Neural progenitor cell (in vitro differentiated cells): Measurements from ENCODE around the gene SPEN. TPM values are rescaled to one million over a fixed set of nuclear protein-coding genes. Genes with fewer than 3 reads are reported as not detected.
"Not testable (repeated sequence)": the region's sequence is repeated elsewhere in the genome, so short reads cannot be mapped to it uniquely, and the experiment has no call there.

Experiments
- DNase-seq: peaks from one replicate; pipeline ENCODE4 v3.0.0-alpha.2; 2016; ENCODE audit warnings: low spot score
- H2AFZ ChIP-seq: fragments of 200-600 bp; sonication (generic); replicated peaks from 2 replicates; pipeline ENCODE4 v1.6.1; 2016; ENCODE audit warnings: antibody characterized with exemption
- H3F3A ChIP-seq: fragments of 200-600 bp; sonication (generic); 2 replicates; pipeline ENCODE4 v1.6.1; 2016; ENCODE audit warnings: antibody characterized with exemption, low read depth
- H3K27ac ChIP-seq: fragments of 200-600 bp; sonication (generic); 2 replicates; pipeline ENCODE4 v1.5.1; 2016; ENCODE audit warnings: mild to moderate bottlenecking
- H3K27me3 ChIP-seq: fragments of 200-600 bp; sonication (generic); 2 replicates; pipeline ENCODE4 v1.6.1; 2016; ENCODE audit warnings: mild to moderate bottlenecking, moderate library complexity
- H3K36me3 ChIP-seq: fragments of 200-600 bp; sonication (generic); 2 replicates; pipeline ENCODE4 v1.5.1; 2016
- H3K4me1 ChIP-seq: fragments of 200-600 bp; sonication (generic); 2 replicates; pipeline ENCODE4 v1.6.1; 2016; ENCODE audit warnings: mixed run types
- H3K4me2 ChIP-seq: fragments of 200-600 bp; sonication (generic); 2 replicates; pipeline ENCODE4 v1.6.1; 2016
- H3K4me3 ChIP-seq: fragments of 200-600 bp; sonication (generic); 2 replicates; pipeline ENCODE4 v1.5.1; 2016
- H3K79me2 ChIP-seq: fragments of 200-600 bp; sonication (generic); 2 replicates; pipeline ENCODE4 v1.6.1; 2016; ENCODE audit warnings: low read depth
- H3K9ac ChIP-seq: fragments of 200-600 bp; sonication (generic); 2 replicates; pipeline ENCODE4 v1.6.1; 2016
- H3K9me3 ChIP-seq: fragments of 200-600 bp; sonication (generic); 2 replicates; pipeline ENCODE4 v1.5.1; 2016; ENCODE audit warnings: low read depth
- H4K20me1 ChIP-seq: fragments of 200-600 bp; sonication (generic); 2 replicates; pipeline ENCODE4 v1.6.1; 2016; ENCODE audit warnings: low read depth
- H3K27ac Mint-ChIP-seq: 3 replicates; pipeline ENCODE4 v1.8.0; 2021; ENCODE audit warnings: mixed read lengths
- H3K27me3 Mint-ChIP-seq: 2 replicates; pipeline ENCODE4 v1.8.0; 2022; ENCODE audit warnings: low read depth, mild to moderate bottlenecking, inconsistent platforms, moderate library complexity, mixed read lengths; ENCODE audit not compliant: insufficient read depth
- H3K36me3 Mint-ChIP-seq: 3 replicates; pipeline ENCODE4 v1.8.0; 2021; ENCODE audit warnings: mixed read lengths
- H3K4me1 Mint-ChIP-seq: 3 replicates; pipeline ENCODE4 v1.8.0; 2021; ENCODE audit warnings: mixed read lengths
- H3K4me3 Mint-ChIP-seq: 3 replicates; pipeline ENCODE4 v1.8.0; 2021; ENCODE audit warnings: mild to moderate bottlenecking, moderate library complexity, mixed read lengths
- H3K9me3 Mint-ChIP-seq: 3 replicates; pipeline ENCODE4 v1.8.0; 2020; ENCODE audit warnings: mixed read lengths
- CTCF ChIP-seq: fragments of 200-600 bp; sonication (generic); IDR thresholded peaks from 2 replicates; pipeline ENCODE4 v1.5.1; 2017; ENCODE audit warnings: antibody characterized with exemption, mild to moderate bottlenecking
- EZH2 ChIP-seq: fragments of 200-600 bp; sonication (generic); IDR thresholded peaks from 2 replicates; pipeline ENCODE4 v1.6.1; 2017; ENCODE audit warnings: antibody characterized with exemption, mild to moderate bottlenecking, moderate library complexity
- EZH2phosphoT487 ChIP-seq: fragments of 200-600 bp; sonication (generic); IDR thresholded peaks from 2 replicates; pipeline ENCODE4 v1.6.1; 2017; ENCODE audit warnings: antibody characterized with exemption
- total RNA-seq: library from RNA; depleted of rRNA; stranded (reverse); fragments of >200 nt; gene quantifications from 2 replicates; pipeline ENCODE4 v1.2.3, GENCODE V29; 2015; ENCODE audit warnings: low replicate concordance

Gene SPEN
- total RNA-seq, 1 donor from 2014 or later, result 59.6 TPM

GRCh38 chr1:15916916-15917315 lies 69.4 kb downstream of the SPEN start:
- no peak overlapping the region for H3K9ac ChIP-seq
- peaks cover 12% of the 10 kb centered on the region for H4K20me1 ChIP-seq
- H2AFZ ChIP-seq, result no peak overlapping the region
- H3K4me1 ChIP-seq, result no peaks in the 10 kb centered on the region
- peaks cover 27% of the 10 kb centered on the region for H3K36me3 Mint-ChIP-seq
- no peaks in the 10 kb centered on the region for H3K9me3 Mint-ChIP-seq
- H3K4me1 Mint-ChIP-seq, result no peaks in the 10 kb centered on the region
- H3K4me3 ChIP-seq, result no peak overlapping the region
- peaks cover 19% of the 10 kb centered on the region for H3K79me2 ChIP-seq
- no peaks in the 10 kb centered on the region for H3K27me3 Mint-ChIP-seq
- no peak overlapping the region for H3K27ac Mint-ChIP-seq
- no peak for DNase-seq
- peaks cover 12% of the 10 kb centered on the region for H3K36me3 ChIP-seq
- no peaks in the 10 kb centered on the region for H3F3A ChIP-seq
- no peak overlapping the region for H3K4me3 Mint-ChIP-seq
- H3K4me2 ChIP-seq, result no peak overlapping the region
- TF ChIP-seq EZH2 (no peak), EZH2phosphoT487 (no peak), CTCF (no peak)
- no peak overlapping the region for H3K27ac ChIP-seq
- no peaks in the 10 kb centered on the region for H3K9me3 ChIP-seq
- H3K27me3 ChIP-seq, result no peaks in the 10 kb centered on the region

GRCh38 chr1:15918962-15919715 lies 71.6 kb downstream of the SPEN start:
- Mint-ChIP-seq H3K27me3 (no peaks in the 10 kb centered on the region), H3K4me3 (no peak overlapping the region), H3K36me3 (peaks cover 28% of the 10 kb centered on the region), H3K9me3 (no peaks in the 10 kb centered on the region), H3K4me1 (no peaks in the 10 kb centered on the region), H3K27ac (no peak overlapping the region)
- no peaks in the 10 kb centered on the region for H3F3A ChIP-seq
- H3K79me2 ChIP-seq, result peaks cover 3% of the 10 kb centered on the region
- H3K9me3 ChIP-seq, result no peaks in the 10 kb centered on the region
- H3K4me2 ChIP-seq, result no peak overlapping the region
- H3K4me1 ChIP-seq, result no peaks in the 10 kb centered on the region
- H2AFZ ChIP-seq, result no peak overlapping the region
- no peak overlapping the region for H3K9ac ChIP-seq
- no peak for TF ChIP-seq EZH2phosphoT487
- no peak for TF ChIP-seq EZH2
- TF ChIP-seq CTCF, result no peak
- no peaks in the 10 kb centered on the region for H4K20me1 ChIP-seq
- H3K27me3 ChIP-seq, result no peaks in the 10 kb centered on the region
- H3K36me3 ChIP-seq, result peaks cover 21% of the 10 kb centered on the region
- no peak overlapping the region for H3K4me3 ChIP-seq
- DNase-seq, result no peak
- no peak overlapping the region for H3K27ac ChIP-seq

- Mint-ChIP-seq H3K27ac (no peak overlapping the region), H3K4me1 (no peaks in the 10 kb centered on the region), H3K4me3 (no peak overlapping the region), H3K36me3 (peaks cover 27% of the 10 kb centered on the region), H3K27me3 (no peaks in the 10 kb centered on the region), H3K9me3 (no peaks in the 10 kb centered on the region)
- H3K27me3 ChIP-seq, result no peaks in the 10 kb centered on the region
- peaks cover 5% of the 10 kb centered on the region for H3F3A ChIP-seq
- no peak overlapping the region for H2AFZ ChIP-seq
- no peak overlapping the region for H3K27ac ChIP-seq
- no peak overlapping the region for H3K4me2 ChIP-seq
- no peaks in the 10 kb centered on the region for H3K79me2 ChIP-seq
- DNase-seq, result no peak
- TF ChIP-seq CTCF (no peak), EZH2phosphoT487 (no peak), EZH2 (no peak)
- no peak overlapping the region for H3K4me3 ChIP-seq
- H3K4me1 ChIP-seq, result no peaks in the 10 kb centered on the region
- no peak overlapping the region for H3K9ac ChIP-seq
- H4K20me1 ChIP-seq, result no peaks in the 10 kb centered on the region
- H3K9me3 ChIP-seq, result no peaks in the 10 kb centered on the region
- peaks cover 28% of the 10 kb centered on the region for H3K36me3 ChIP-seq
These were observed 75.7 kb downstream of the SPEN start for GRCh38 chr1:15923241-15923640.

GRCh38 chr1:15926448-15926847 lies 78.9 kb downstream of the SPEN start:
- H3K79me2 ChIP-seq, H3K9me3 ChIP-seq, H3K27me3 Mint-ChIP-seq, DNase-seq, H3K27ac Mint-ChIP-seq, H3K4me3 ChIP-seq, H3K4me1 ChIP-seq, H3K4me3 Mint-ChIP-seq, H4K20me1 ChIP-seq, H3K27ac ChIP-seq, H3F3A ChIP-seq, H3K27me3 ChIP-seq, H3K4me2 ChIP-seq, H2AFZ ChIP-seq, H3K4me1 Mint-ChIP-seq, H3K9ac ChIP-seq, H3K9me3 Mint-ChIP-seq: not testable (repeated sequence)
- peaks cover 31% of the 10 kb centered on the region for H3K36me3 ChIP-seq
- peaks cover 50% of the 10 kb centered on the region for H3K36me3 Mint-ChIP-seq
